ENCODE results near the gene NPR2. TPM values are rescaled to one million over a fixed set of nuclear protein-coding genes. Genes with fewer than 3 reads are reported as not detected.

The NPR2 gene
- total and polyA plus RNA-seq, 2 of the 13 experiments (the other 11 are each of a cell fraction or from before 2014, with no cell fraction given): 7.4 to 9.4 TPM

DNA sequence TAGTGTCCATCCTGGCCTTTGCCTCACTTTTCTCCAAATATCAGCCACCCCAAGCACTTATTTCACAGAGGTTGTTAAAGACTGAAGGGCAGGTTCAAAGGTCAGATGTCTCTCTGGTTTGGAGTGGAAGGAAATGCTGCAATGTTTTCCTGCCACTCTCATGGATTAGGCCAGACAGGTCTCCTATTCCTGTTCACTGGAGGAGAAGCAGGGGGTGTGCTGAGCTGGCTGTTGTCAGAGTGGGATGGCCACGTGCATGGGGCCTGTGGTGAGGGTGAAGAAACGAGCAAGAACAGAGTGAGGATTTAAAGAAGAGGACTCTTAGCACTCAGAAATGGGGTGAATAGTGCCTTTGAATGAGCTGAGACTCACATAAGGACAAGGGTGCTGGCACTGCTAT is 44.4 kb downstream of the NPR2 start (continued):
- TF ChIP-seq MED1 (CRISPR knock-in tag; IDR thresholded peaks at IDR 0.05) (peak; percentile 24; the same call in 1 of the 2 replicates), CEBPG (CRISPR knock-in tag; IDR thresholded peaks at IDR 0.05) (peak; percentile 39; the same call in 1 of the 2 replicates), HNF4A (CRISPR knock-in tag; IDR thresholded peaks at IDR 0.05) (peak; percentile 82), MYC (CRISPR knock-in tag; IDR thresholded peaks at IDR 0.05; ENCODE audit: borderline replicate concordance) (peak; percentile 23; the same call in 1 of the 2 replicates), YEATS4 (CRISPR knock-in tag; IDR thresholded peaks at IDR 0.05; ENCODE audit: borderline replicate concordance) (0 out of 2 replicates have a peak, but pooled peaks have one; percentile 8), PPARG (CRISPR knock-in tag; conservative IDR thresholded peaks at IDR 0.05) (peak; percentile 68; the same call in 1 of the 2 replicates), ZFX (CRISPR knock-in tag; IDR thresholded peaks at IDR 0.05; ENCODE audit: low read depth) (peak; percentile 43; the same call in 1 of the 2 replicates), ATF7 (IDR thresholded peaks at IDR 0.05) (no peak; the same call in 1 of the 2 replicates), ATF7 (CRISPR knock-in tag; IDR thresholded peaks at IDR 0.05) (0 out of 2 replicates have a peak, but pooled peaks have one; percentile 24), NR2F6 (IDR thresholded peaks at IDR 0.05) (peak; percentile 57), NR2F6 (CRISPR knock-in tag; IDR thresholded peaks at IDR 0.05) (peak; percentile 52), ARNTL (CRISPR knock-in tag; IDR thresholded peaks at IDR 0.05) (0 out of 2 replicates have a peak, but pooled peaks have one; percentile 55), FOXM1 (CRISPR knock-in tag; IDR thresholded peaks at IDR 0.05) (no peak), ELF3 (CRISPR knock-in tag; IDR thresholded peaks at IDR 0.05) (0 out of 2 replicates have a peak, but pooled peaks have one; percentile 15), ARNT2 (CRISPR knock-in tag; IDR thresholded peaks at IDR 0.05; ENCODE audit: low read depth) (no peak), KDM3A (CRISPR knock-in tag; IDR thresholded peaks at IDR 0.05; ENCODE audit: low read depth) (no peak), KDM6A (CRISPR knock-in tag; IDR thresholded peaks at IDR 0.05; ENCODE audit: low read depth) (0 out of 2 replicates have a peak, but pooled peaks have one; percentile 24), SALL1 (CRISPR knock-in tag; IDR thresholded peaks at IDR 0.05) (peak; percentile 46), PAF1 (CRISPR knock-in tag; IDR thresholded peaks at IDR 0.05) (no peak)
- TF ChIP-seq, protein P1, sequence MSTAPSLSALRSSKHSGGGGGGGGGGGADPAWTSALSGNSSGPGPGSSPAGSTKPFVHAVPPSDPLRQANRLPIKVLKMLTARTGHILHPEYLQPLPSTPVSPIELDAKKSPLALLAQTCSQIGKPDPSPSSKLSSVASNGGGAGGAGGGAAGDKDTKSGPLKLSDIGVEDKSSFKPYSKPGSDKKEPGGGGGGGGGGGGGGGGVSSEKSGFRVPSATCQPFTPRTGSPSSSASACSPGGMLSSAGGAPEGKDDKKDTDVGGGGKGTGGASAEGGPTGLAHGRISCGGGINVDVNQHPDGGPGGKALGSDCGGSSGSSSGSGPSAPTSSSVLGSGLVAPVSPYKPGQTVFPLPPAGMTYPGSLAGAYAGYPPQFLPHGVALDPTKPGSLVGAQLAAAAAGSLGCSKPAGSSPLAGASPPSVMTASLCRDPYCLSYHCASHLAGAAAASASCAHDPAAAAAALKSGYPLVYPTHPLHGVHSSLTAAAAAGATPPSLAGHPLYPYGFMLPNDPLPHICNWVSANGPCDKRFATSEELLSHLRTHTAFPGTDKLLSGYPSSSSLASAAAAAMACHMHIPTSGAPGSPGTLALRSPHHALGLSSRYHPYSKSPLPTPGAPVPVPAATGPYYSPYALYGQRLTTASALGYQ (CRISPR knock-in tag; IDR thresholded peaks at IDR 0.05): no peak
- TF ChIP-seq, protein P2, sequence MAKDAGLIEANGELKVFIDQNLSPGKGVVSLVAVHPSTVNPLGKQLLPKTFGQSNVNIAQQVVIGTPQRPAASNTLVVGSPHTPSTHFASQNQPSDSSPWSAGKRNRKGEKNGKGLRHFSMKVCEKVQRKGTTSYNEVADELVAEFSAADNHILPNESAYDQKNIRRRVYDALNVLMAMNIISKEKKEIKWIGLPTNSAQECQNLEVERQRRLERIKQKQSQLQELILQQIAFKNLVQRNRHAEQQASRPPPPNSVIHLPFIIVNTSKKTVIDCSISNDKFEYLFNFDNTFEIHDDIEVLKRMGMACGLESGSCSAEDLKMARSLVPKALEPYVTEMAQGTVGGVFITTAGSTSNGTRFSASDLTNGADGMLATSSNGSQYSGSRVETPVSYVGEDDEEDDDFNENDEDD (CRISPR knock-in tag; IDR thresholded peaks at IDR 0.05; ENCODE audit: borderline replicate concordance): 0 out of 2 replicates have a peak, but pooled peaks have one; percentile 14
- TF ChIP-seq, protein P3, sequence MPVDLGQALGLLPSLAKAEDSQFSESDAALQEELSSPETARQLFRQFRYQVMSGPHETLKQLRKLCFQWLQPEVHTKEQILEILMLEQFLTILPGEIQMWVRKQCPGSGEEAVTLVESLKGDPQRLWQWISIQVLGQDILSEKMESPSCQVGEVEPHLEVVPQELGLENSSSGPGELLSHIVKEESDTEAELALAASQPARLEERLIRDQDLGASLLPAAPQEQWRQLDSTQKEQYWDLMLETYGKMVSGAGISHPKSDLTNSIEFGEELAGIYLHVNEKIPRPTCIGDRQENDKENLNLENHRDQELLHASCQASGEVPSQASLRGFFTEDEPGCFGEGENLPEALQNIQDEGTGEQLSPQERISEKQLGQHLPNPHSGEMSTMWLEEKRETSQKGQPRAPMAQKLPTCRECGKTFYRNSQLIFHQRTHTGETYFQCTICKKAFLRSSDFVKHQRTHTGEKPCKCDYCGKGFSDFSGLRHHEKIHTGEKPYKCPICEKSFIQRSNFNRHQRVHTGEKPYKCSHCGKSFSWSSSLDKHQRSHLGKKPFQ (CRISPR knock-in tag; IDR thresholded peaks at IDR 0.05; ENCODE audit: insufficient replicate concordance): no peak
- TF ChIP-seq, protein P4, sequence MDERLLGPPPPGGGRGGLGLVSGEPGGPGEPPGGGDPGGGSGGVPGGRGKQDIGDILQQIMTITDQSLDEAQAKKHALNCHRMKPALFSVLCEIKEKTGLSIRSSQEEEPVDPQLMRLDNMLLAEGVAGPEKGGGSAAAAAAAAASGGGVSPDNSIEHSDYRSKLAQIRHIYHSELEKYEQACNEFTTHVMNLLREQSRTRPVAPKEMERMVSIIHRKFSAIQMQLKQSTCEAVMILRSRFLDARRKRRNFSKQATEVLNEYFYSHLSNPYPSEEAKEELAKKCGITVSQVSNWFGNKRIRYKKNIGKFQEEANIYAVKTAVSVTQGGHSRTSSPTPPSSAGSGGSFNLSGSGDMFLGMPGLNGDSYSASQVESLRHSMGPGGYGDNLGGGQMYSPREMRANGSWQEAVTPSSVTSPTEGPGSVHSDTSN (CRISPR knock-in tag; IDR thresholded peaks at IDR 0.05): peak; percentile 25; the same call in 1 of the 2 replicates
- TF ChIP-seq, protein P5, sequence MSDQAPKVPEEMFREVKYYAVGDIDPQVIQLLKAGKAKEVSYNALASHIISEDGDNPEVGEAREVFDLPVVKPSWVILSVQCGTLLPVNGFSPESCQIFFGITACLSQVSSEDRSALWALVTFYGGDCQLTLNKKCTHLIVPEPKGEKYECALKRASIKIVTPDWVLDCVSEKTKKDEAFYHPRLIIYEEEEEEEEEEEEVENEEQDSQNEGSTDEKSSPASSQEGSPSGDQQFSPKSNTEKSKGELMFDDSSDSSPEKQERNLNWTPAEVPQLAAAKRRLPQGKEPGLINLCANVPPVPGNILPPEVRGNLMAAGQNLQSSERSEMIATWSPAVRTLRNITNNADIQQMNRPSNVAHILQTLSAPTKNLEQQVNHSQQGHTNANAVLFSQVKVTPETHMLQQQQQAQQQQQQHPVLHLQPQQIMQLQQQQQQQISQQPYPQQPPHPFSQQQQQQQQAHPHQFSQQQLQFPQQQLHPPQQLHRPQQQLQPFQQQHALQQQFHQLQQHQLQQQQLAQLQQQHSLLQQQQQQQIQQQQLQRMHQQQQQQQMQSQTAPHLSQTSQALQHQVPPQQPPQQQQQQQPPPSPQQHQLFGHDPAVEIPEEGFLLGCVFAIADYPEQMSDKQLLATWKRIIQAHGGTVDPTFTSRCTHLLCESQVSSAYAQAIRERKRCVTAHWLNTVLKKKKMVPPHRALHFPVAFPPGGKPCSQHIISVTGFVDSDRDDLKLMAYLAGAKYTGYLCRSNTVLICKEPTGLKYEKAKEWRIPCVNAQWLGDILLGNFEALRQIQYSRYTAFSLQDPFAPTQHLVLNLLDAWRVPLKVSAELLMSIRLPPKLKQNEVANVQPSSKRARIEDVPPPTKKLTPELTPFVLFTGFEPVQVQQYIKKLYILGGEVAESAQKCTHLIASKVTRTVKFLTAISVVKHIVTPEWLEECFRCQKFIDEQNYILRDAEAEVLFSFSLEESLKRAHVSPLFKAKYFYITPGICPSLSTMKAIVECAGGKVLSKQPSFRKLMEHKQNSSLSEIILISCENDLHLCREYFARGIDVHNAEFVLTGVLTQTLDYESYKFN (CRISPR knock-in tag; conservative IDR thresholded peaks at IDR 0.05): peak; percentile 66
